ENCODE data around the gene CARMIL1.

CARMIL1 gene

GRCh38 chr6:25307805-25308494, 28.8 kb downstream of the CARMIL1 start:
- DNase-seq (ENCODE audit: low read depth in 4 of 4, low spot score in 1 of 4), result no peak

GRCh38 chr6:25309886-25310285, 30.7 kb downstream of the CARMIL1 start:
- no peak for DNase-seq (ENCODE audit: low read depth in 4 of 4, low spot score in 1 of 4)

GRCh38 chr6:25311331-25311840, 32.2 kb downstream of the CARMIL1 start:
- DNase-seq (ENCODE audit: low read depth in 4 of 4, low spot score in 1 of 4), result no peak

- DNase-seq (ENCODE audit: low read depth in 4 of 4, low spot score in 1 of 4), result no peak
Measured at GRCh38 chr6:25312034-25312620, 33.0 kb downstream of the CARMIL1 start.

- no peak for DNase-seq (ENCODE audit: low read depth in 4 of 4, low spot score in 1 of 4)
Measured at GRCh38 chr6:25312703-25313102, 33.5 kb downstream of the CARMIL1 start.

- DNase-seq (ENCODE audit: low read depth in 4 of 4, low spot score in 1 of 4), result no peak
Measured at GRCh38 chr6:25314509-25315175, 35.5 kb downstream of the CARMIL1 start.

- DNase-seq (ENCODE audit: low read depth in 4 of 4, low spot score in 1 of 4), result no peak
Measured at GRCh38 chr6:25315194-25316177, 36.3 kb downstream of the CARMIL1 start.

- DNase-seq (ENCODE audit: low read depth in 4 of 4, low spot score in 1 of 4), result no peak
Measured at GRCh38 chr6:25316626-25317025, 37.5 kb downstream of the CARMIL1 start.

GRCh38 chr6:25318589-25318988, 39.4 kb downstream of the CARMIL1 start:
- no peak for DNase-seq (ENCODE audit: low read depth in 4 of 4, low spot score in 1 of 4)

GRCh38 chr6:25320459-25320858, 41.3 kb downstream of the CARMIL1 start:
- DNase-seq (ENCODE audit: low read depth in 4 of 4, low spot score in 1 of 4), result no peak

GRCh38 chr6:25322692-25323091, 43.5 kb downstream of the CARMIL1 start:
- no peak for DNase-seq (ENCODE audit: low read depth in 4 of 4, low spot score in 1 of 4)

GRCh38 chr6:25324066-25324762, 45.0 kb downstream of the CARMIL1 start:
- no peak for DNase-seq (ENCODE audit: low read depth in 4 of 4, low spot score in 1 of 4)

GRCh38 chr6:25326126-25326525, 47.0 kb downstream of the CARMIL1 start:
- no peak for DNase-seq (ENCODE audit: low read depth in 4 of 4, low spot score in 1 of 4)

GRCh38 chr6:25326960-25327359, 47.8 kb downstream of the CARMIL1 start:
- DNase-seq (ENCODE audit: low read depth in 4 of 4, low spot score in 1 of 4), result no peak

- DNase-seq (ENCODE audit: low read depth in 4 of 4, low spot score in 1 of 4), result no peak
Measured at GRCh38 chr6:25327432-25327831, 48.3 kb downstream of the CARMIL1 start.

GRCh38 chr6:25329161-25329817, 50.1 kb downstream of the CARMIL1 start:
- no peak for DNase-seq (ENCODE audit: low read depth in 4 of 4, low spot score in 1 of 4)

GRCh38 chr6:25329982-25330381, 50.8 kb downstream of the CARMIL1 start:
- DNase-seq (ENCODE audit: low read depth in 4 of 4, low spot score in 1 of 4), result no peak

GRCh38 chr6:25330796-25331685, 51.9 kb downstream of the CARMIL1 start:
- no peak for DNase-seq (ENCODE audit: low read depth in 4 of 4, low spot score in 1 of 4)

- DNase-seq (ENCODE audit: low read depth in 4 of 4, low spot score in 1 of 4), result no peak
Measured at GRCh38 chr6:25332165-25332564, 53.0 kb downstream of the CARMIL1 start.

Data from stimulated activated CD4-positive, alpha-beta T cell treated with anti-CD3 and anti-CD28 coated beads, Interleukin-1b, Interleukin-23, amount 100 ng/mL, for 24 hours (primary cell).